Measurements from ENCODE around the gene TEF. TPM values are rescaled to one million over a fixed set of nuclear protein-coding genes. Genes with fewer than 3 reads are reported as not detected.
A peak's percentile ranks its signal among the peaks of the same experiment; 100 is the strongest.

Gene TEF
- total and polyA plus RNA-seq, 9 of the 15 experiments (the other 6 are each of a cell fraction or from before 2014, with no cell fraction given) = 0.04 to 3.1 (median 1.2) TPM

DNA sequence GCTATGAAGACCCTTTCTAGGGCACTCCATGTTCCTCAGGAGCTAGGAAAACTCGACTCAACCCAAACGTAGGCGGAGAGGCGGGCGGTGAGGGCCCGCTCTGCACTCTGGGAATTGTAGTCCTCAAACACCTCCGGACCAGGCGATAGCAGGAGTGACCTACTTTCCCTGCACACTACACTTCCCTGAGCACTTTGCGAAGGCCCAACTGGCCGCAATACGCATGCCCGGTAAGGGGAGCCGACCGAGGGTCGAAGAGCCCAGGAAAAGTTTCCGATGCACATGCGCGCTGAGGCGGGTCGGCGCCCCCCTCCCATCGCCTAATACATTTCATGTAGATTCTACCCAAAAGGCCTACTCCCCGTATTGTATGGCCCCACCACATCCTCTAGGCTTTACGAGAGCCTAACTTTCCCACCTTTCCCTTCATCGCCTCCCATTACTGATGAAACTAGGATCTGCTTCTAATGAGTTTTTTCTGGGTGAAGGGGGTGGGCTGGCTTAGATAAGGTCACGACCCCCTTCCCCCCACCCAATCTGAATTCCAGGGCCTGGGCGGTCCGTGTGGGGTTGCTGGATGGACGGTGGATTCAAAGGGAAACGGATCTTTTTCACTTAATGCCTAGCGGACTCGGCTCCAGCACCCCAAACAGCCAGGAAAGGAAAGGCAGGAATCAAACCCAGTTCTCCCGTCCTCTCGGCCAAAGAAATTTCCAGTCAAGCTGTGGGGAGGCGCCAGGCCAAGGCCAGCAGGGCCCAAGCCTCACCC is 62.8 kb downstream of the TEF start (continued):
- TF ChIP-seq, protein P1, sequence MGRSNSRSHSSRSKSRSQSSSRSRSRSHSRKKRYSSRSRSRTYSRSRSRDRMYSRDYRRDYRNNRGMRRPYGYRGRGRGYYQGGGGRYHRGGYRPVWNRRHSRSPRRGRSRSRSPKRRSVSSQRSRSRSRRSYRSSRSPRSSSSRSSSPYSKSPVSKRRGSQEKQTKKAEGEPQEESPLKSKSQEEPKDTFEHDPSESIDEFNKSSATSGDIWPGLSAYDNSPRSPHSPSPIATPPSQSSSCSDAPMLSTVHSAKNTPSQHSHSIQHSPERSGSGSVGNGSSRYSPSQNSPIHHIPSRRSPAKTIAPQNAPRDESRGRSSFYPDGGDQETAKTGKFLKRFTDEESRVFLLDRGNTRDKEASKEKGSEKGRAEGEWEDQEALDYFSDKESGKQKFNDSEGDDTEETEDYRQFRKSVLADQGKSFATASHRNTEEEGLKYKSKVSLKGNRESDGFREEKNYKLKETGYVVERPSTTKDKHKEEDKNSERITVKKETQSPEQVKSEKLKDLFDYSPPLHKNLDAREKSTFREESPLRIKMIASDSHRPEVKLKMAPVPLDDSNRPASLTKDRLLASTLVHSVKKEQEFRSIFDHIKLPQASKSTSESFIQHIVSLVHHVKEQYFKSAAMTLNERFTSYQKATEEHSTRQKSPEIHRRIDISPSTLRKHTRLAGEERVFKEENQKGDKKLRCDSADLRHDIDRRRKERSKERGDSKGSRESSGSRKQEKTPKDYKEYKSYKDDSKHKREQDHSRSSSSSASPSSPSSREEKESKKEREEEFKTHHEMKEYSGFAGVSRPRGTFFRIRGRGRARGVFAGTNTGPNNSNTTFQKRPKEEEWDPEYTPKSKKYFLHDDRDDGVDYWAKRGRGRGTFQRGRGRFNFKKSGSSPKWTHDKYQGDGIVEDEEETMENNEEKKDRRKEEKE (IDR thresholded peaks at IDR 0.05; ENCODE audit: borderline replicate concordance in 1 of 2, control insufficient read depth in 1 of 2, low read depth in 2 of 2, low read length in 1 of 2) = no peak
- no peak for TF ChIP-seq EHMT2 (IDR thresholded peaks at IDR 0.05)
- TF ChIP-seq, protein P2, sequence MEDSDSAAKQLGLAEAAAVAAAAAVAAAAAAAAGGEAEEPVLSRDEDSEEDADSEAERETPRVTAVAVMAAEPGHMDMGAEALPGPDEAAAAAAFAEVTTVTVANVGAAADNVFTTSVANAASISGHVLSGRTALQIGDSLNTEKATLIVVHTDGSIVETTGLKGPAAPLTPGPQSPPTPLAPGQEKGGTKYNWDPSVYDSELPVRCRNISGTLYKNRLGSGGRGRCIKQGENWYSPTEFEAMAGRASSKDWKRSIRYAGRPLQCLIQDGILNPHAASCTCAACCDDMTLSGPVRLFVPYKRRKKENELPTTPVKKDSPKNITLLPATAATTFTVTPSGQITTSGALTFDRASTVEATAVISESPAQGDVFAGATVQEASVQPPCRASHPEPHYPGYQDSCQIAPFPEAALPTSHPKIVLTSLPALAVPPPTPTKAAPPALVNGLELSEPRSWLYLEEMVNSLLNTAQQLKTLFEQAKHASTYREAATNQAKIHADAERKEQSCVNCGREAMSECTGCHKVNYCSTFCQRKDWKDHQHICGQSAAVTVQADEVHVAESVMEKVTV (CRISPR knock-in tag; IDR thresholded peaks at IDR 0.05) = no peak
- TF ChIP-seq, protein P3, sequence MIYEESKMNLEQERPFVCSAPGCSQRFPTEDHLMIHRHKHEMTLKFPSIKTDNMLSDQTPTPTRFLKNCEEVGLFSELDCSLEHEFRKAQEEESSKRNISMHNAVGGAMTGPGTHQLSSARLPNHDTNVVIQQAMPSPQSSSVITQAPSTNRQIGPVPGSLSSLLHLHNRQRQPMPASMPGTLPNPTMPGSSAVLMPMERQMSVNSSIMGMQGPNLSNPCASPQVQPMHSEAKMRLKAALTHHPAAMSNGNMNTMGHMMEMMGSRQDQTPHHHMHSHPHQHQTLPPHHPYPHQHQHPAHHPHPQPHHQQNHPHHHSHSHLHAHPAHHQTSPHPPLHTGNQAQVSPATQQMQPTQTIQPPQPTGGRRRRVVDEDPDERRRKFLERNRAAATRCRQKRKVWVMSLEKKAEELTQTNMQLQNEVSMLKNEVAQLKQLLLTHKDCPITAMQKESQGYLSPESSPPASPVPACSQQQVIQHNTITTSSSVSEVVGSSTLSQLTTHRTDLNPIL (CRISPR knock-in tag; IDR thresholded peaks at IDR 0.05) = no peak
- no peak for TF ChIP-seq SREBF2 (CRISPR knock-in tag; IDR thresholded peaks at IDR 0.05)
- TF ChIP-seq, protein P4, sequence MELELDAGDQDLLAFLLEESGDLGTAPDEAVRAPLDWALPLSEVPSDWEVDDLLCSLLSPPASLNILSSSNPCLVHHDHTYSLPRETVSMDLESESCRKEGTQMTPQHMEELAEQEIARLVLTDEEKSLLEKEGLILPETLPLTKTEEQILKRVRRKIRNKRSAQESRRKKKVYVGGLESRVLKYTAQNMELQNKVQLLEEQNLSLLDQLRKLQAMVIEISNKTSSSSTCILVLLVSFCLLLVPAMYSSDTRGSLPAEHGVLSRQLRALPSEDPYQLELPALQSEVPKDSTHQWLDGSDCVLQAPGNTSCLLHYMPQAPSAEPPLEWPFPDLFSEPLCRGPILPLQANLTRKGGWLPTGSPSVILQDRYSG (tag; conservative IDR thresholded peaks at IDR 0.05; ENCODE audit: low read depth) = no peak
- TF ChIP-seq TBL1XR1 (IDR thresholded peaks at IDR 0.05; ENCODE audit: low read length in 2 of 2) = no peak
- no peak for TF ChIP-seq MTA1 (IDR thresholded peaks at IDR 0.05; ENCODE audit: borderline replicate concordance)
- no peak for TF ChIP-seq CEBPG (CRISPR knock-in tag; IDR thresholded peaks at IDR 0.05)
- TF ChIP-seq CEBPG (tag; conservative IDR thresholded peaks at IDR 0.05 in 1 of 2, IDR thresholded peaks at IDR 0.05 in 1 of 2) = no peak
- TF ChIP-seq CBX8 (IDR thresholded peaks at IDR 0.05; ENCODE audit: borderline replicate concordance, extremely low read depth, low read depth, low read length, poor library complexity, severe bottlenecking) = no peak
- no peak for TF ChIP-seq PRPF4 (IDR thresholded peaks at IDR 0.05; ENCODE audit: insufficient read depth, low read depth, low read length, poor library complexity, severe bottlenecking)
- TF ChIP-seq ZNF24 (IDR thresholded peaks at IDR 0.05) = no peak
- no peak for TF ChIP-seq RBM22 (IDR thresholded peaks at IDR 0.05; ENCODE audit: low read depth, low read length, poor library complexity, severe bottlenecking)
- TF ChIP-seq FOXK2 (conservative IDR thresholded peaks at IDR 0.05 in 1 of 2, IDR thresholded peaks at IDR 0.05 in 1 of 2; ENCODE audit: low read depth in 2 of 2) = no peak
- TF ChIP-seq MTA3 (IDR thresholded peaks at IDR 0.05; ENCODE audit: borderline replicate concordance) = no peak; the same call in 1 of the 2 replicates
- 0 out of 2 replicates have a peak, but pooled peaks have one; percentile 35 for TF ChIP-seq XRCC5 (IDR thresholded peaks at IDR 0.05; ENCODE audit: low read depth, low read length)
- TF ChIP-seq RUNX1 (IDR thresholded peaks at IDR 0.05; ENCODE audit: low read depth) = no peak
- TF ChIP-seq EZH2 (IDR thresholded peaks at IDR 0.05; ENCODE audit: borderline replicate concordance, low read depth, low read length) = no peak
- no peak for TF ChIP-seq FUS (optimal IDR thresholded peaks at IDR 0.05; ENCODE audit: low read depth, low read length)
